ENCODE results near the gene GBX1.

Gene GBX1

GRCh38 chr7:151125470-151125845, 42.0 kb downstream of the GBX1 start:
- Histone ChIP-seq H3K27ac (ENCODE audit: low read depth, low read length) (no peak overlapping the region), H3K9me3 (ENCODE audit: control insufficient read depth, insufficient read depth, low read length) (no peaks in the 10 kb centered on the region), H3K27me3 (ENCODE audit: control insufficient read depth, low read length) (no peaks in the 10 kb centered on the region), H3K36me3 (ENCODE audit: control insufficient read depth, low read length) (no peaks in the 10 kb centered on the region), H3K4me2 (ENCODE audit: low read length) (no peak overlapping the region), H3K4me3 (ENCODE audit: low read length) (no peak overlapping the region), H3K4me1 (ENCODE audit: control insufficient read depth, low read length) (no peaks in the 10 kb centered on the region), H3K79me2 (ENCODE audit: control insufficient read depth, low read length) (no peaks in the 10 kb centered on the region), H3K9me2 (replicated peaks; ENCODE audit: control insufficient read depth, low read length) (no peaks in the 10 kb centered on the region), H3F3A (ENCODE audit: control insufficient read depth, insufficient read depth) (no peaks in the 10 kb centered on the region), H4K20me1 (ENCODE audit: control insufficient read depth, insufficient read depth, low read depth, low read length) (no peaks in the 10 kb centered on the region; the same call in 1 of the 2 replicates)
- no peak for TF ChIP-seq EZH2phosphoT487 (IDR thresholded peaks at IDR 0.05; ENCODE audit: borderline replicate concordance, low read length)
- no peak for TF ChIP-seq CTCF (IDR thresholded peaks at IDR 0.05; ENCODE audit: low read depth, low read length, poor library complexity, severe bottlenecking)

- no peaks in the 10 kb centered on the region for H3K4me1 ChIP-seq (ENCODE audit: control insufficient read depth, low read length)
- H3K79me2 ChIP-seq (ENCODE audit: control insufficient read depth, low read length) = no peaks in the 10 kb centered on the region
- H3F3A ChIP-seq (ENCODE audit: control insufficient read depth, insufficient read depth) = no peaks in the 10 kb centered on the region
- no peaks in the 10 kb centered on the region; the same call in 1 of the 2 replicates for H4K20me1 ChIP-seq (ENCODE audit: control insufficient read depth, insufficient read depth, low read depth, low read length)
- no peak overlapping the region for H3K4me2 ChIP-seq (ENCODE audit: low read length)
- no peak overlapping the region for H3K27ac ChIP-seq (ENCODE audit: low read depth, low read length)
- H3K9me3 ChIP-seq (ENCODE audit: control insufficient read depth, insufficient read depth, low read length) = no peaks in the 10 kb centered on the region
- H3K36me3 ChIP-seq (ENCODE audit: control insufficient read depth, low read length) = no peaks in the 10 kb centered on the region
- H3K27me3 ChIP-seq (ENCODE audit: control insufficient read depth, low read length) = no peaks in the 10 kb centered on the region
- TF ChIP-seq CTCF (IDR thresholded peaks at IDR 0.05; ENCODE audit: low read depth, low read length, poor library complexity, severe bottlenecking) = no peak
- no peak for TF ChIP-seq EZH2phosphoT487 (IDR thresholded peaks at IDR 0.05; ENCODE audit: borderline replicate concordance, low read length)
- H3K9me2 ChIP-seq (replicated peaks; ENCODE audit: control insufficient read depth, low read length) = no peaks in the 10 kb centered on the region
- H3K4me3 ChIP-seq (ENCODE audit: low read length) = no peak overlapping the region
Measured at GRCh38 chr7:151124899-151125399, 42.5 kb downstream of the GBX1 start.

- H4K20me1 ChIP-seq (ENCODE audit: control insufficient read depth, insufficient read depth, low read depth, low read length) = no peaks in the 10 kb centered on the region; the same call in 1 of the 2 replicates
- H3K9me3 ChIP-seq (ENCODE audit: control insufficient read depth, insufficient read depth, low read length) = no peaks in the 10 kb centered on the region
- H3K36me3 ChIP-seq (ENCODE audit: control insufficient read depth, low read length) = no peaks in the 10 kb centered on the region
- H3K27me3 ChIP-seq (ENCODE audit: control insufficient read depth, low read length) = no peaks in the 10 kb centered on the region
- H3K4me1 ChIP-seq (ENCODE audit: control insufficient read depth, low read length) = no peaks in the 10 kb centered on the region
- no peak overlapping the region for H3K4me3 ChIP-seq (ENCODE audit: low read length)
- no peaks in the 10 kb centered on the region for H3F3A ChIP-seq (ENCODE audit: control insufficient read depth, insufficient read depth)
- no peak overlapping the region for H3K4me2 ChIP-seq (ENCODE audit: low read length)
- no peaks in the 10 kb centered on the region for H3K79me2 ChIP-seq (ENCODE audit: control insufficient read depth, low read length)
- H3K9me2 ChIP-seq (replicated peaks; ENCODE audit: control insufficient read depth, low read length) = no peaks in the 10 kb centered on the region
- no peak overlapping the region for H3K27ac ChIP-seq (ENCODE audit: low read depth, low read length)
- TF ChIP-seq CTCF (IDR thresholded peaks at IDR 0.05; ENCODE audit: low read depth, low read length, poor library complexity, severe bottlenecking) (no peak), EZH2phosphoT487 (IDR thresholded peaks at IDR 0.05; ENCODE audit: borderline replicate concordance, low read length) (no peak)
Measured at GRCh38 chr7:151124481-151124880, 43.0 kb downstream of the GBX1 start.

Measured in DOHH2 (cell line).